Endothelial cell of umbilical vein (primary cell): ENCODE data around the gene SLC27A4.

Experiments
- JUN ChIP-seq: IDR thresholded peaks from 2 replicates; pipeline ENCODE4 v1.6.1; 2011; ENCODE audit warnings: borderline replicate concordance, low read depth; ENCODE audit not compliant: insufficient read length, insufficient read depth
- POLR2AphosphoS5 ChIP-seq: IDR thresholded peaks from 2 replicates; pipeline ENCODE4 v1.6.1; 2012; ENCODE audit warnings: low read depth, mild to moderate bottlenecking, control low read depth, low read length, moderate library complexity; ENCODE audit not compliant: insufficient read depth
- TF ChIP-seq, protein P1 (sequence below), 2 donors: IDR thresholded peaks; 1 replicate in 1 of 2; 2 replicates in 1 of 2; pipeline ENCODE4 v1.5.1; 2011; ENCODE audit warnings: low read length in 2 of 2, mild to moderate bottlenecking in 2 of 2, moderate library complexity in 2 of 2, control low read depth in 1 of 2, inconsistent platforms in 1 of 2, low read depth in 1 of 2; ENCODE audit not compliant: insufficient read depth in 1 of 2; ENCODE audit errors: extremely low read depth in 1 of 2

DNA sequence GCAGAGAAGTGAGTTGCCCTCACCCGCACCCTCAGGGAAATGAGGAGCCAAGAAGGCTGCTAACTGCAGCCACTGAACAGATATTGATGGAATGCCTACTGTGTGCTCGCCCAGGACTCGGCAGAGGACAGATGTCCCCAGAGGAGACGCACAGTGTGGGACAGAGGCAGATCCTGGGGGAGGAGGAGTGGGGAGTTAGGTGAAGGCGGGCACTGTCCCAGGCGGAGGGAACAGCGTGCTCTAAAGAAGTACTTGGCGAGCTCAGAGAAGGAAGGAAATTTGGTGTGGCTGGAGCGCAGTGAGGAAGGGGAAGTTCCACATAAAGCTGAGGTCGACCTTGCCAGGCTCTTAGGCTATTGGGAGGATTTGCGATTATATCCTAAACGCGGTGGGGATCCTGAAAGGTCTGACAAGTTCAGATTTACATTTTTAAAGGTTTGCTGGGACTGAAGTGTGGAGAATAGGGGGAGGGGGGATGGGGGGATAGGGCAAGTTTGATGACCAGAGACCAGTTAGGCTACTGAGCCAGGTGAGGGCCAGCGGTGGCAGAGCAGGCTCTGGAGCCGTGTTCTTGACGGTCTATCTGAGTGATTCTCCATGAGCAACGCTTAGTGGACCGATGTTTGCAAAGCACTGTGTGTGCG lies 56.8 kb downstream of the SLC27A4 start:
- TF ChIP-seq, protein P1, sequence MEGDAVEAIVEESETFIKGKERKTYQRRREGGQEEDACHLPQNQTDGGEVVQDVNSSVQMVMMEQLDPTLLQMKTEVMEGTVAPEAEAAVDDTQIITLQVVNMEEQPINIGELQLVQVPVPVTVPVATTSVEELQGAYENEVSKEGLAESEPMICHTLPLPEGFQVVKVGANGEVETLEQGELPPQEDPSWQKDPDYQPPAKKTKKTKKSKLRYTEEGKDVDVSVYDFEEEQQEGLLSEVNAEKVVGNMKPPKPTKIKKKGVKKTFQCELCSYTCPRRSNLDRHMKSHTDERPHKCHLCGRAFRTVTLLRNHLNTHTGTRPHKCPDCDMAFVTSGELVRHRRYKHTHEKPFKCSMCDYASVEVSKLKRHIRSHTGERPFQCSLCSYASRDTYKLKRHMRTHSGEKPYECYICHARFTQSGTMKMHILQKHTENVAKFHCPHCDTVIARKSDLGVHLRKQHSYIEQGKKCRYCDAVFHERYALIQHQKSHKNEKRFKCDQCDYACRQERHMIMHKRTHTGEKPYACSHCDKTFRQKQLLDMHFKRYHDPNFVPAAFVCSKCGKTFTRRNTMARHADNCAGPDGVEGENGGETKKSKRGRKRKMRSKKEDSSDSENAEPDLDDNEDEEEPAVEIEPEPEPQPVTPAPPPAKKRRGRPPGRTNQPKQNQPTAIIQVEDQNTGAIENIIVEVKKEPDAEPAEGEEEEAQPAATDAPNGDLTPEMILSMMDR (IDR thresholded peaks at IDR 0.05; ENCODE audit: extremely low read depth in 1 of 2, insufficient read depth in 1 of 2, low read depth in 1 of 2, low read length in 2 of 2), result no peak
- TF ChIP-seq JUN (no peak), POLR2AphosphoS5 (no peak)
